ENCODE results near the gene ACD. TPM values are rescaled to one million over a fixed set of nuclear protein-coding genes. Genes with fewer than 3 reads are reported as not detected.

The ACD gene
- total and polyA plus RNA-seq, 2 of the 8 experiments (the other 6 are each of a cell fraction or from before 2014, with no cell fraction given): 34.8 to 58.0 TPM

DNA sequence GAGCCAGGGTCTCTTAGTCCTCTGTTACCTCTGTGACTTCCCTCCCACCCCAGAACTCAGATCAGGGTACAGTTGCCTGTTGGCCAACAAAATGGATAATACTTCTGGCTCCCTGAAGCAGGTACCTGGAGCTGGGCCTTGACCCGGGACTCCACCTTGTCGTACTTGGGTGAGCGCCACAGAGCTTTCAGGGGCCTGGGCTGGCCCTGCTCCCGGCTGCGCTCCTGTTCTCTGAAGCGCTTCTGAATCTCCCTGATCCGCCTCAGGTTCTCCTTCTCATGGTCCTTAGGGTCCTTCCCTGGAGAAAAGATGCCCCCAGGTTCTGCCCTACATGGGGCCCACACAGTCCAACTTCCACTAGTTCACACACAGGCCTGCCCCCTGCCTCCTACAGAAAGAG is 4.8 kb upstream of the ACD start:
- no peak overlapping the region for H3K27ac ChIP-seq (ENCODE audit: low read depth, low read length)
- H2AFZ ChIP-seq (ENCODE audit: low read length): no peak overlapping the region
- peaks cover 23% of the 10 kb centered on the region for H3K23me2 ChIP-seq (ENCODE audit: low read depth, low read length)
- H2BK120ac ChIP-seq (replicated peaks; ENCODE audit: low read depth, low read length): no peak overlapping the region
- FAIRE-seq (no peak), DNase-seq (ENCODE audit: low read depth in 1 of 2, low spot score in 2 of 2) (no peak)
- H3K56ac ChIP-seq (replicated peaks; ENCODE audit: insufficient read length, low read depth, low read length): no peak overlapping the region
- H3K14ac ChIP-seq (ENCODE audit: insufficient read length): no peak overlapping the region
- no peak overlapping the region for H4K91ac ChIP-seq (replicated peaks; ENCODE audit: insufficient read length, low read length)
- no peak overlapping the region for H2BK20ac ChIP-seq (ENCODE audit: low read length)
- H2BK5ac ChIP-seq (ENCODE audit: low read depth, low read length): no peak overlapping the region
- no peak overlapping the region for H3K23ac ChIP-seq (ENCODE audit: insufficient read length)
- H3K4ac ChIP-seq (replicated peaks; ENCODE audit: insufficient read length, low read depth, low read length): no peak overlapping the region
- H3K27me3 ChIP-seq (replicated peaks in 1 of 4; ENCODE audit: control insufficient read depth in 3 of 4, extremely low read depth in 1 of 4, insufficient read depth in 3 of 4, low read length in 3 of 4): peaks cover 0 to 3% (median 0%) of the 10 kb centered on the region in 4 experiments; a peak in 2 of 7 replicates
- no peaks in the 10 kb centered on the region for H3K79me1 ChIP-seq (ENCODE audit: low read depth, low read length)
- no peak overlapping the region for H4K5ac ChIP-seq (ENCODE audit: insufficient read length, low read depth, low read length)
- no peak overlapping the region for H3K9ac ChIP-seq (replicated peaks in 1 of 4; ENCODE audit: extremely low read depth in 1 of 4, low read depth in 3 of 4, low read length in 3 of 4)
- no peaks in the 10 kb centered on the region for H3K9me3 ChIP-seq (ENCODE audit: insufficient read depth in 2 of 2, low read depth in 1 of 2, low read length in 1 of 2)
- 90% methylated on average over 7 of the region's 7 CpGs; no CpG with 5 or more reads in 1 of the 2 experiments for WGBS, 2 experiments (ENCODE audit: extremely low coverage in 1 of 2, insufficient coverage in 1 of 2, insufficient read length in 1 of 2, insufficient replicate concordance in 2 of 2, low coverage in 1 of 2, low lambda C conversion rate in 2 of 2, missing lambda C conversion rate in 1 of 2)
- no peaks in the 10 kb centered on the region for H3K79me2 ChIP-seq (ENCODE audit: control insufficient read depth in 1 of 2, insufficient read depth in 2 of 2, low read length in 2 of 2)
- H3K18ac ChIP-seq (ENCODE audit: extremely low read depth, low read length): no peak overlapping the region
- peaks cover 0 to 29% (median 20%) of the 10 kb centered on the region in 4 experiments; a peak in 5 of 7 replicates for H3K4me1 ChIP-seq (replicated peaks in 1 of 4; ENCODE audit: control insufficient read depth in 3 of 4, insufficient read depth in 4 of 4, low read length in 3 of 4)
- H4K8ac ChIP-seq (ENCODE audit: extremely low read depth, insufficient read depth, low read length): no peak overlapping the region
- no peak overlapping the region for H3K4me3 ChIP-seq (ENCODE audit: extremely low read depth in 1 of 4, insufficient read depth in 2 of 4, low read depth in 3 of 4, low read length in 4 of 4)
- H3K36me3 ChIP-seq (ENCODE audit: control insufficient read depth in 2 of 4, insufficient read depth in 4 of 4, low read length in 3 of 4): no peaks in the 10 kb centered on the region
- no peak overlapping the region for H3K4me2 ChIP-seq (ENCODE audit: insufficient read depth in 1 of 2, low read depth in 2 of 2, low read length in 2 of 2)
- H2AK5ac ChIP-seq (ENCODE audit: low read depth, low read length): no peak overlapping the region
- CTCF ChIA-PET (ENCODE audit: partially characterized antibody): interaction anchor here (0.7 to 13.7 kb wide), 15 partner anchors 10 to 277 kb away, joined by 3 to 202 read pairs (median 6); partner anchors contain the start of genes CARMIL2, CTCF and RIPOR1
- peaks cover 5 to 8% of the 10 kb centered on the region in 2 experiments for H4K20me1 ChIP-seq (replicated peaks in 1 of 2; ENCODE audit: control insufficient read depth in 1 of 2, insufficient read depth in 2 of 2, low read length in 2 of 2)
- TF ChIP-seq CTBP2 (IDR thresholded peaks at IDR 0.05; ENCODE audit: borderline replicate concordance, insufficient read depth, insufficient read length, low read length) (no peak), PHF8 (conservative IDR thresholded peaks at IDR 0.05; ENCODE audit: low read depth, low read length) (no peak), SP4 (IDR thresholded peaks at IDR 0.05; ENCODE audit: low read length) (no peak), CEBPB (IDR thresholded peaks at IDR 0.05; ENCODE audit: low read depth, low read length) (no peak), SIX5 (IDR thresholded peaks at IDR 0.05; ENCODE audit: low read depth, low read length) (no peak), POU5F1 (IDR thresholded peaks at IDR 0.05; ENCODE audit: low read depth, low read length) (no peak), RFX5 (IDR thresholded peaks at IDR 0.05; ENCODE audit: borderline replicate concordance, low read depth, low read length) (no peak), EZH2 (IDR thresholded peaks at IDR 0.05; ENCODE audit: low read depth, low read length, severe bottlenecking) (no peak), SP1 (IDR thresholded peaks at IDR 0.05; ENCODE audit: low read depth, low read length) (no peak), TBP (IDR thresholded peaks at IDR 0.05; ENCODE audit: low read depth, low read length) (no peak), EGR1 (IDR thresholded peaks at IDR 0.05; ENCODE audit: borderline replicate concordance, low read depth, low read length) (no peak)
- TF ChIP-seq, protein P1, sequence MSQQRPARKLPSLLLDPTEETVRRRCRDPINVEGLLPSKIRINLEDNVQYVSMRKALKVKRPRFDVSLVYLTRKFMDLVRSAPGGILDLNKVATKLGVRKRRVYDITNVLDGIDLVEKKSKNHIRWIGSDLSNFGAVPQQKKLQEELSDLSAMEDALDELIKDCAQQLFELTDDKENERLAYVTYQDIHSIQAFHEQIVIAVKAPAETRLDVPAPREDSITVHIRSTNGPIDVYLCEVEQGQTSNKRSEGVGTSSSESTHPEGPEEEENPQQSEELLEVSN (IDR thresholded peaks at IDR 0.05): no peak
- TF ChIP-seq, protein P2, sequence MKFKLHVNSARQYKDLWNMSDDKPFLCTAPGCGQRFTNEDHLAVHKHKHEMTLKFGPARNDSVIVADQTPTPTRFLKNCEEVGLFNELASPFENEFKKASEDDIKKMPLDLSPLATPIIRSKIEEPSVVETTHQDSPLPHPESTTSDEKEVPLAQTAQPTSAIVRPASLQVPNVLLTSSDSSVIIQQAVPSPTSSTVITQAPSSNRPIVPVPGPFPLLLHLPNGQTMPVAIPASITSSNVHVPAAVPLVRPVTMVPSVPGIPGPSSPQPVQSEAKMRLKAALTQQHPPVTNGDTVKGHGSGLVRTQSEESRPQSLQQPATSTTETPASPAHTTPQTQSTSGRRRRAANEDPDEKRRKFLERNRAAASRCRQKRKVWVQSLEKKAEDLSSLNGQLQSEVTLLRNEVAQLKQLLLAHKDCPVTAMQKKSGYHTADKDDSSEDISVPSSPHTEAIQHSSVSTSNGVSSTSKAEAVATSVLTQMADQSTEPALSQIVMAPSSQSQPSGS (IDR thresholded peaks at IDR 0.05; ENCODE audit: low read length): no peak
- no peak overlapping the region for H2BK15ac ChIP-seq (ENCODE audit: low read length)
- POLR2A ChIA-PET (ENCODE audit: partially characterized antibody): no interaction called here
- H2BK12ac ChIP-seq (ENCODE audit: low read depth, low read length): no peak overlapping the region
